Superior temporal gyrus (tissue), 1 donor: ENCODE results near the gene CLIP1.
A peak's percentile ranks its signal among the peaks of the same experiment; 100 is the strongest.
"Not testable (repeated sequence)": the region's sequence is repeated elsewhere in the genome, so short reads cannot be mapped to it uniquely, and the experiment has no call there.

Experiments used
- DNase-seq: peaks from one replicate; pipeline ENCODE4 v3.0.0-alpha.2; 2016; ENCODE audit errors: extremely low spot score

The CLIP1 gene

DNA sequence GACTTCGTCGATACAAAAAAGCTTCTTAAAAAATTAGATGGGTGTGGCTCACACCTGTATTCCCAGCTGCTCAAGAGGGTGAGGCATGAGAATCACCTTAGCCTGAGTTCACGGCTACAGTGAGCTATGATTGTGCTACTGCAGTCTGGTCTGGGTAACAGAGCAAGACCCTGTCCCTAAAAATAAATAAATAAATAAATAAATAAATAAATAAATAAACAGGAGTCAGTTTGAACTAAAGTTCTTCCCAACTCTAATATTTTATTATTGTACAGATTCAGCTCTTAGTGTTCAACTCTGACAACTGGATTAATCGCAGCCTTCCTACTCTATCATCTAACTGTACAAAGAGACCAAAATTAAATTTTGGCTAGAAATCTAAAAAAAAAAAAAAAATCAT lies 12.7 kb upstream of the CLIP1 start:
- no peak for DNase-seq

- DNase-seq = not testable (repeated sequence)
These were observed 6.6 kb upstream of the CLIP1 start for GRCh38 chr12:122429043-122429442.

DNA sequence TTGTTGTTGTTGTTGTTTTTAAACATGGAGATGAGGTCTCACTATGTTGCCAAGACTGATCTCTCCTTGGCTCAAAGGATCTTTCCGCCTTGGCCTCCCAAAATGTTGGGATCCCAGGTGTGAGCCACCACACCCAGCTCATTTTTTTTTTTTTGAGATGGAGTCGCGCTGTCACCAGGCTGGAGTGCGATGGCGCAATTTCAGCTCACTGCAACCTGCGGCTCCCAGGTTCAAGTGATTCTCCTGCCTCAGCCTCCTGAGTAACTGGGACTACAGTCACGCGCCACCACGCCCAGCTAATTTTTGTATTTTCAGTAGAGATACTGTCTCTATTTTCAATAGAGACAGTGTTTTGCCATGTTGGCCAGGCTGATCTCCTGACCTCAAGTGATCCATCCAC lies 4.9 kb upstream of the CLIP1 start:
- DNase-seq = no peak

DNA sequence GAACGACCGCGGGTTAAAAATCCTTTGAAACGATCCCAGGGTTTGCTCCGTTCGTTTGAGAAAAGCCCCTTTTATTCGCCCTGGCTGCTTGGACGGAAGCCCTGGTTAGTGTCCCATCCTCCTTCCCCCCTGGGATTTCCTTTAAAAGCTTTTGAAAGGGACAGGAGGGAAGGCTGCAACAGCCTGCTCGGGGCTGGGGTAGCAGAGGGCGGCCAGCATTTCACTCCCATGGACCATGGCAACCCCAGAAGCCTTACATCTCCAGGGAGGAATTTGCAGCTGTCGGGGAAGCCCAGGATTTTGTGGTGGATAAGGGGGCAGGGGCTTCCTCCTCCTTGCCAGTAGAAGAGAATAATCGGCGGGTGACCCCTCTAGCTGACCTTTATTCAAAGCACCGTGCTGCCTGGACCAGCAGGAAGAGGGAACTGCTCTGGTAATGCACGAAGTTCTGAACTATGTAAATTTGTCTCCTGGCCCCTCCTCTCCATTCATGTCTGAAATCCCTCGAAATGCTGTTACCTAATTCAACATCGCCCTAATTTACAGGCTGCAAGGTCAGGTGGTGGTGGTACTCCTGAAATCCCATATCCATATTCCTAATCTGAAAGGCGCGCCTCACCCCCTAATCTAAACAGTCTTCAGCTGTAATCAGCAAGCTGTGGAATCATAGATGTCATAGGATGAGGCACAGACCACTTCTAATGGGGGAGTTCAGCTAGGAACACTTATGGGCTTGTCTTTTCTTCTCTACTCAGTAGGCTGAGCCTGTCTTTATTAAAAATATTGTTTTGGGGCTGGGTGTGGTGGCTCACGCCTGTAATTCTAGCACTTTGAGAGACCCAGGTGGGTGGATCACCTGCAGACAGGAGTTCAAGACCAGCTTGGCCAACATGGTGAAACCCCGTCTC lies 1.0 kb upstream of the CLIP1 start:
- peak; percentile 40 for DNase-seq

DNA sequence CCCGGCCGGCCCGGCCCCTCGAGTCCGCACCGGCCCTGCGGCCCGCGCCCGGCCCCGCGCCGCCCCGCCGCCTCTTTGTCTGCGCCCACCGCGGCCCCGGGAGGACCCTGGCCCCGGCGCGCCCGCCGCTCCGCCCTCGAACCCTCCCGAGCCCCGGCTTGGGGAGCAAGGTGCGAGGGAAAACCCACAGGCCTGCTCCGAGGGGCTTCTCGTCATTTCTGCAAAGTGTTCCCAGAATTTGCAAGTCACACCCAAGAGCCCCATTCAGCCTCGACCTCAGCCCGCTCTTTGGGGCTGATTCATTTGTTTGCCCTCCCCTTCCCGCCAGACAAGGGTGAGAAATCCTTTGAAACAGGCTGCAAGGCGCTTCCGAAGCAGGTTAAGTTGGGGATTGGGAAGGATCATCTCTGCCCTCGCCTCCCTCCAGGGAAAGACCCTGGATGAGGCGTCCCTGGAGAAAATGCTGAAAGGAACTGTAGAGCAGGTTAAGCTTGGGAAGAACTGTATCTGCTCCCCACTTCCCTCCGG lies 325 bp upstream of the CLIP1 start:
- no peak for DNase-seq

DNA sequence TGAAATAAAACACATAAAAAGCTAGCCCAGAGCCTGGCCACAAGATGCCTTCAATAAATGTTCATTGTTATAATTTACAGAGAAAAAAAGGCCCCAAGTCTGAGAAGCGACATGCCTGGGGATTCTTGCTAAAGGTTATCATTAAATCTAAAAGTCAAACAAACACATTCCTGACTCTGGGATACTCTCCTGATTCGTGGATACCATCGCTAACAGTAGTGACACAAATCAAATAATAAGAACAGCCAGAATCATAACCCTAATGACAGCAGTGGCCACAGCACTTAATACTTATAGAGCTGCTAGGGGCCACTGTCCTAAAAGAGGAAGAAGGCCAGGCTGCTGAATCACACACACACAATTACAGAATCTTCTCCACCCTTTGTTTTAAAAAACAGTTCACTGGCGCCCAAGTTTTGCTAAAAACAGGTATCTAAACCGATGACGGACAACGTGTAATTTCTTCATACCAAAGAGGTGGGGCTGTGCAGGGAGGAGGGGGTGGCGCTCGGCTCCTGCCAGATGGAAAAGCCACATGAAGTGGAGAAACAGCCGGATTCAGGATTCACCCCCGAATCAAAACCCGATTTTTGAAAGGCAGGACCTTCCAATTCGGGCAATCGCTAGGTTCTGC lies 1.2 kb downstream of the CLIP1 start:
- DNase-seq = peak; percentile 59

GRCh38 chr12:122420471-122421162 lies 1.9 kb downstream of the CLIP1 start:
- DNase-seq = no peak

DNA sequence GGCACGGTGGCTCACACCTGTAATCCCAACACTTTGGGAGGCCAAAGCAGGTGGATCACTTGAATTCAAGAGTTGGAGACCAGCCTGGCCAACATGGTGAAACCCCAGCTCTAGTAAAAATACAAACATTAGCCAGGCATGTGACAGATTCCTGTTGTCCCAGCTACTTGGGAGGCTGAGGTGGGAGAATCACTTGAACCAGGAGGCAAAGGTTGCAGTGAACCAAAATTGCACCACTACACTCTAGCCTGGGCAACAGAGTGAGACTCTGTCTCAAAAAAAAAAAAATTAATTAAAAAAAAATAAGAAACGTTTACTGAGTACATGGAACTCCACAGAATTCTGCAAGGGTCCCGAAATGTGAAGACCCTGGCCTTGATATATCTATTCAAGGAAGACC lies 3.4 kb downstream of the CLIP1 start:
- DNase-seq = not testable (repeated sequence)

DNA sequence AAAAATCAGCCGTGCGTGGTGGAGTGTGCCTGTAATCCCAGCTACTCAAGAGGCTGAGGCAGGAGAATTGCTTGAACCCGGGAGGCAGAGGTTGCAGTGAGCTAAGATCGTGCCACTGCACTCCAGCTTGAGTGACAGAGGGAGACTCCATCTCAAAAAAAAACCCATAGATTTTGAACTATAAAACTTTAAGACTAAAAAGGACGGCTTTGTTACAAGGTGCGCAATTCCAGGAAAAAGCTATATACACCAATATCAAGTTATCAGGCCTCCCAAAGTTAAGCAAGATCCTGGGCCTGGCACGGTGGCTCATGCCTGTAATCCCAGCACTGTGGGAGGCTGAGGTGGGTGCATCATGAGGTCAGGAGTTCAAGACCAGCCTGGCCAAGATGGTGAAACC lies 6.8 kb downstream of the CLIP1 start:
- not testable (repeated sequence) for DNase-seq

DNA sequence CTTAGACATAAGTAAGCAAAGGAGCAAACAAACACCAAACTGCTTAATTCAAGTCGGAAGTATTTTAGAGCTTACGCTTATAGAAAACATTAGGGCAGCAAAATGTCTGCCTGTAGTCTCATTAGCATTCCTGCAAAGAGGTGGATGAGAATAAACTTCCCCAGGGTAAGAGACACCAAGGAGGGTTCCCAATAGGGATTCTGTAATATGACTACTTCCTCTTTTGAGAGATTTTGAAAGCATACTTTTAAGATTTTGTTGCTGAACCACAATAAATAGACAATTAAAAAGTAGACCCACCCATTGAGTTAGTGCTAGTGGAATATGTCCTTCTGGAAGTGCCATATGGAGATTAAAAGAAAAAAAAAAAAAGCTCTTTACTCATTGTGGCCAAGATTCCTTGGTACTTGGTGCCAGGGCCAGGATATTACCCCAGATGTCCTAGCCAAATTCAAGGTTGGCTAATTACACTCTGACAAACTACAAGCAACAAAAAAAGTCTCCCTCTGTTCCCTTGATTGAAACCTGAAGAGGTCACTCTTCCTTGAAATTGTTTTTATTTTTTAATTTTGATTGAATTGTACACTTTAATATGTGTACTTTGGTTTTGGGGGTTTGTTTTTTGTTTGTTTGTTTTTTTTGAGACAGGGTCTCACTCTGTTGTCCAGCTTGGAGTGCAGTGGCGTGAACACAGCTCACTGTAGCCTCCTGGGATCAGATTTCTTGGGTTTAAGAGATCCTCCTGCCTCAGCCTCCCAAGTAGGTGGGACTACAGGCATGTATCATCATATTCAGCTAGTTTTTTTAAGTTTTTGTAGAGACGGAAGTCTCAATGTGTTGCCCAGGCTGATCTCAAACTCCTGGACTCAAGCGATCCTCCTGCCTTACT lies 8.7 kb downstream of the CLIP1 start:
- no peak for DNase-seq

- DNase-seq = no peak
These were observed 9.5 kb downstream of the CLIP1 start for GRCh38 chr12:122412851-122413433.

DNA sequence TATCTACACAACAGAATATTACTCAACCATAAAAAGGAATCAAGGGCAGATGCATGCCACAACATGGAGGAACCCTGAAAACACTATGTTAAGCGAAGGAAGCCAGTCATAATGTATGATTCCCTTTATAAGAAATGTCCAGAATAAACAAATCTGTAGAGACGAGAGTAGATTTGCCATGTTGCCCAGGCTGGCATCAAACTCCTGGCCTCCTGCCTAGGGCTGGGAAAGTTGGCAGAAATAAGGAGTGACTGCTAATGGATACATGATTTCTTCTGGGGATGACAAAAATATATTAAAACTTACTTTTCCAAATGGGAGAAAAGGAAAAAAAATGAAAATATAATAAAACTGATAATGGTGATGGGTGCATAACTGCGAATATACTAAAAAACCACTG lies 10.9 kb downstream of the CLIP1 start:
- no peak for DNase-seq

- DNase-seq = no peak
These were observed 15.3 kb downstream of the CLIP1 start for GRCh38 chr12:122407208-122407607.

DNA sequence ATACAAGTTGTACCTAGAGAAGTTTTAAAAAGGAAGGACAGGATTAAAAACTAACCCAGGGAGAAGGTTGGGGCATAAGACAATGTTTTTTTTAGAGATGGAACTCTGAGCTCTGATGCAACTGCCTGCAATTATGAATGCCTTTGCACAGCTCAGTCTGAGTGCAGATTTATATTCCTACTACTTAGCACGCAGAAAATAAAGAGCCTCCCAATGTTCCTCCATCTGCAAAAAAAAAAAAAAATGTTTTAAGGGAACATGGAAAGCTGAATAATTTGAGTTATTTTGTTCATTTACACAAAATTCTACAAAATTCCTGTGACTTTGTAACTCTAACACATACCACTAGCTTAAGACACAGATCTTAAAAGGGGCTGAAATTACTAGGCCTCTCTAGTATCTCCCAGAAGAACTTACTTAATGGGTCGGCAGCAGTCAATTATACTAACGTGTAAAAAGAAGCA lies 15.7 kb downstream of the CLIP1 start:
- DNase-seq = no peak

GRCh38 chr12:122403831-122404230 lies 18.6 kb downstream of the CLIP1 start:
- DNase-seq = no peak

DNA sequence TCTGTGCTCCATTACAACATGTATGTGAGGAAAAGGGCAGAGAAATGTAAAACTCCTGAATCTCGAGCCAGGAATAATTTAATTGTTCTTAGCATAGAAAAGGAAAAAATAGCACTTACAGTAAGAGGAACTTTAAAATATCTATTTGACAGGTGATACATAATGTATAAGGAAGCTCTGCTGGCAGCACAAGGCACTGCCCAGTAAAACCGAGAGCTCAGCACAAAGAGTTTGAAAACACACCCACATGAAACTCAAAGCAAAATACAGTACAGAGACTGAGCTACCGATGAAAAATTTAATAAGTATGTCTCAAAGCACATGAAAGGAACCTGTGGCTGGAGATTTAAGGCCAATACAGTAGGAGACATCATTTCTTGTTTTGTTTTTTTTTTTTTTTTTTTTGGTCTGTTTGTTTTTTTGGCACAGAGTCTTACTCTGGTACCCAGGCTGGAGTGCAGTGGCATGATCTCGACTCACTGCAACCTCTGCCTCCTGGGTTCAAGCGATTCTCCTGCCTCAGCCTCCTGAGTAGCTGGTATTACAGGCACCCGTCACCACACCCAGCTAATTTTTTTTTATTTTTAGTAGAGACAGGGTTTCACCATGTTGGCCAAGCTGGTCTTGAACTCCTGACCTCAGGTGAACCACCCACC lies 19.2 kb downstream of the CLIP1 start:
- DNase-seq = no peak

DNA sequence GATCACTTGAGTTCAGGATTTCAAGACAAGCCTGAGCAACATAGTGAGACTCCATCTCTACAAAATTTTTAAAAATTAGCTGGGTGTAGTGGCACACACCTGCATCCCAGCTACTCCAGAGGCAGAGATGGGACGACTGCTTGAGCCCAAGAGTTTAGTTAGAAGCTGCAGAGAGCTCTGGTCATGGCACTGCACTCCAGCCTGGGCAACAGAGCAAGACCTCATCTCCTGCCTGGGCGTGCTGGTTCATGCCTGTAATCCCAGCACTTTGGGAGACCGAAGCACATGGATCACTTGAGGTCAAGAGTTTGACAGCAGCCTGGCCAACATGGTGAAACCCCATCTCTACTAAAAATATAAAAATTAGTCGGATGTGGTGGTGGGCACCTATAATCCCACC lies 20.2 kb downstream of the CLIP1 start:
- no peak for DNase-seq

DNA sequence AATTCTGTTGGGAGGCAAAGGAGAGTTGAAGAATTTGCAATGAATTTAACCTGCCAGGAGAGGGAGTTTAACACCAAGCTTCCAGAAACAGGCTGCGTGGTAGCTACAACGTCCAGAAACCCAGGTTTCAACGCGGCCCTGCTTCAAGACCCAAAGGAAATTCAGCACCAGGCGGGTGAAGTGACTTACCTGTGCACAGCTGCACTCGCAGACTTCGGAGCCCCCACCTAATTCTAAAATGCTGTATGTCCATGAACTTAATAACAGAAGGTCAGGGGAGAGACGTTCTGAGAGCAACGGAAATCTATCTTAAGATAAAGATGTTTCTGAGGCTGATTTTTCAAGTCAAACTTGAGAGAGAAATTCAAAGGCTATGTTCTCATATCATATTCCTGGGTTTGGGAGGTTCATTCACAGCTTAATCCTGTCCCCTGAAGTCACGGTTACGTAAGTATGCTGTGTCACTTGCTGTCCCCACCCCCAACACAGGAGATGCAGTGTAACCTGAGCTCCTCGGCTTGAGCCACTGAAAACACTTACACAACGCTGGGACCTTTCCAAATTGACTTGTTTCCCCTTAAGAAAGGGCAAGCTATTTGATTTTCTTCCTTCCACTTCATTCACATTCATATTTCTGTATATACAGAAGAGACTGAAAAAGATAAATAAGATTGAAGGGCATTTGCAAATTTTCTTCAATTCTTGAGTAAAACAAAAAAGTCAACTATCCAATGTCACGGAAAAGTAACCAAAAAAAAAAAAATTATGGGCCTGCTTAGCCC lies 22.7 kb downstream of the CLIP1 start:
- peak; percentile 79 for DNase-seq

- DNase-seq = no peak
These were observed 23.2 kb downstream of the CLIP1 start for GRCh38 chr12:122399254-122399591.

DNA sequence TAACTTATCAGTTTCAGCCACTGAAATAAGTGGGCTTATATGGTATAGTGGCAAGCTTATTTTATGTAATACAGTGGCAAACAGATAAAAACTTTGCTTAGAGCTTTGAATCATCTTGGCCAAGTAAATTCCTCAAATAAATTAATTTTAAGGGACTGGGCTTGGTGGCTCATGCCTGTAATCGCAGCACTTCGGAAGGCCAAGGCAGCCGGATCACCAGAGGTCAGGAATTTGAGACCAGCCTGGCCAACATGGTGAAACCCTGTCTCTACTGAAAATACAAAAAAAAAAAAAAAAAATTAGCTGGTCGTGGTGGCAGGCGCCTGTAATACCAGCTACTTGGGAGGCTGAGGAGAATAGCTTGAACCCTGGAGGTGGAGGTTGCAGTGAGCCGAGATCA lies 24.5 kb downstream of the CLIP1 start:
- not testable (repeated sequence) for DNase-seq
